Loucy (cell line): Measurements from ENCODE around the gene KRT77.

ENCODE experiments used
- CTCF ChIP-seq: fragments of 200-600 bp; sonication (generic); conservative IDR thresholded peaks from 2 replicates; pipeline ENCODE4 v1.5.1; 2014; ENCODE audit warnings: mild to moderate bottlenecking, antibody characterized with exemption, low read length
- EZH2phosphoT487 ChIP-seq: fragments of 200-600 bp; IDR thresholded peaks from 2 replicates; pipeline ENCODE4 v1.6.1; 2018; ENCODE audit warnings: antibody characterized with exemption, mild to moderate bottlenecking, moderate library complexity, borderline replicate concordance

- TF ChIP-seq CTCF (no peak), EZH2phosphoT487 (no peak)
Measured at GRCh38 chr12:52742822-52743457, 39.6 kb upstream of the KRT77 start.
